Measurements from ENCODE around the gene CD200. TPM values are rescaled to one million over a fixed set of nuclear protein-coding genes. Genes with fewer than 3 reads are reported as not detected.

The CD200 gene
- total and polyA plus RNA-seq, 2 of the 4 experiments (the other 2 are of a cell fraction): 1.1 to 1.7 TPM

- no peak overlapping the region for H2AK9ac ChIP-seq (replicated peaks; ENCODE audit: low read depth, low read length, poor library complexity)
- H3K4me2 ChIP-seq (ENCODE audit: low read depth, low read length): no peak overlapping the region
- peaks cover 2% of the 10 kb centered on the region; the same call in 1 of the 2 replicates for H3K4me1 ChIP-seq (ENCODE audit: control insufficient read depth, insufficient read depth, low read length)
- no peak overlapping the region for H2BK5ac ChIP-seq (ENCODE audit: low read depth, low read length, poor library complexity, severe bottlenecking)
- no peak overlapping the region for H3K4ac ChIP-seq (ENCODE audit: low read depth, low read length)
- no peak overlapping the region for H3K56ac ChIP-seq (ENCODE audit: extremely low read depth, insufficient read depth, low read length)
- H2AK5ac ChIP-seq (ENCODE audit: low read depth, low read length): no peak overlapping the region
- WGBS, 2 experiments (ENCODE audit: extremely low coverage in 2 of 2, insufficient read length in 1 of 2): 80% methylated on average over 1 of the region's 2 CpGs; no CpG with 5 or more reads in 1 of the 2 experiments
- ATAC-seq (ENCODE audit: low read depth): no peak
- TF ChIP-seq CHD1 (IDR thresholded peaks at IDR 0.05; ENCODE audit: low read depth, low read length) (no peak), RFX5 (IDR thresholded peaks at IDR 0.05; ENCODE audit: low read depth, low read length) (no peak)
- no peak overlapping the region for H4K8ac ChIP-seq (ENCODE audit: low read depth in 2 of 2, low read length in 2 of 2)
- no peak overlapping the region for H3K23ac ChIP-seq (ENCODE audit: low read depth, low read length)
- dilution Hi-C loops (cut with HindIII; ENCODE audit: low sequenced_read_pairs, unreplicated experiment): no loop called here
- DNase-seq: no peak
- peaks cover 6% of the 10 kb centered on the region for H3K27me3 ChIP-seq (ENCODE audit: control insufficient read depth, insufficient read depth, low read length)
- H3K79me1 ChIP-seq (ENCODE audit: low read depth in 1 of 2, low read length in 2 of 2): no peaks in the 10 kb centered on the region
- H3K9ac ChIP-seq (ENCODE audit: low read depth, low read length): no peak overlapping the region
- intact Hi-C loops (cut with micrococcal nuclease): no loop called here
- H3K36me3 ChIP-seq (ENCODE audit: control insufficient read depth, insufficient read depth, low read length): peaks cover 2% of the 10 kb centered on the region; the same call in 1 of the 2 replicates
- no peak overlapping the region for H3K4me3 ChIP-seq (ENCODE audit: insufficient read depth, low read depth, low read length)
- no TSS peak for BruUV-seq (replicated peaks)
- H2AFZ ChIP-seq (replicated peaks; ENCODE audit: low read length, poor library complexity): no peak overlapping the region
- no peak overlapping the region for H3K18ac ChIP-seq (ENCODE audit: low read depth, low read length)
- H3K9me1 ChIP-seq (ENCODE audit: insufficient read depth, low read length): no peaks in the 10 kb centered on the region
- H4K20me1 ChIP-seq (ENCODE audit: insufficient read depth, low read length): no peaks in the 10 kb centered on the region
- H4K5ac ChIP-seq (ENCODE audit: low read depth, low read length): no peak overlapping the region
- H3K9me3 ChIP-seq (ENCODE audit: control insufficient read depth, insufficient read depth, low read length): no peaks in the 10 kb centered on the region
- H3K27ac ChIP-seq (ENCODE audit: insufficient read depth, low read length): no peak overlapping the region
- H4K91ac ChIP-seq (ENCODE audit: insufficient read depth, low read depth, low read length): no peak overlapping the region
- CTCF ChIA-PET: no interaction called here
- POLR2A ChIA-PET (ENCODE audit: unreplicated experiment): no interaction called here
- in situ Hi-C loops (cut with MboI; ENCODE audit: low sequenced_read_pairs): no loop called here
- no peak overlapping the region for H2BK120ac ChIP-seq (ENCODE audit: low read depth, low read length)
- H2BK20ac ChIP-seq (ENCODE audit: low read depth, low read length): no peak overlapping the region
- H2BK15ac ChIP-seq (ENCODE audit: low read depth, low read length): no peak overlapping the region
- H3K14ac ChIP-seq (replicated peaks; ENCODE audit: low read depth, low read length): no peak overlapping the region
These were observed 17.3 kb downstream of the CD200 start for GRCh38 chr3:112350018-112350810.

Data from IMR-90 (cell line).